ENCODE measurements around the gene EPN1. TPM values are rescaled to one million over a fixed set of nuclear protein-coding genes. Genes with fewer than 3 reads are reported as not detected.

EPN1 gene
- total and polyA plus RNA-seq, 2 of the 13 experiments (the other 11 are each of a cell fraction or from before 2014, with no cell fraction given), result 28.9 to 31.7 TPM

DNA sequence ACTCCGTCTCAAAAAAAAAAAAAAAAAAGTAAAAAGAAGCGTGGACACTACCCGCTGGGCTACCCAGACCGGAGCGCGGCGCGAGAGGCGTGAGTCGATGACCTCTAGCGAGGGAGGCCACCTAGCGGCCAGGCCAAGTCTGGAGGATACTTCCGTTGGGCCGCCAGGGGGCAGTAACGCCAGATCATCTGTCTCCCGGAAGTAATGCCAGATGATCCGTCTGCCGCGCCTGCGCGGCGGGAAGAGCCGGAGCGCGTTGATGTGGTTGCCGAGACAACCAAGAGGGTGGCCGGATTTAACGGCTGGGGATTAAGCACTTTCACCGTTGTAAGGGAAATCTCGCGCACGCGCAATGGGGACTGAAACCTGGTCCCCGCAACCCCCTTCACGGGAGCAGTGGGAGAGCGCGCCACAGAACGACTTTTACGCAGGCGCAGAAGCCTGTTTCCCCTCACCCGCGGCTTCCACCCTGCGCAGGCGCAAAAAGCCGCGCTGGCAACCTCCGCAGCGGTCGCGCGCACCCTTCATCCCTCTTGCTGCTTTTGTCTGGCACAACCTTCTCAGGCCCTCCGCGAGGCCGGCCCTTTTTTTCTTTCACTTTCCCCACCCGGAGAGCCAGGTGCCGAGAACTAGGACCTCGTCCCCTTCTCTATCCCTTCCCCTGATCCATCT is 21.2 kb upstream of the EPN1 start (continued):
- TF ChIP-seq, protein P1, sequence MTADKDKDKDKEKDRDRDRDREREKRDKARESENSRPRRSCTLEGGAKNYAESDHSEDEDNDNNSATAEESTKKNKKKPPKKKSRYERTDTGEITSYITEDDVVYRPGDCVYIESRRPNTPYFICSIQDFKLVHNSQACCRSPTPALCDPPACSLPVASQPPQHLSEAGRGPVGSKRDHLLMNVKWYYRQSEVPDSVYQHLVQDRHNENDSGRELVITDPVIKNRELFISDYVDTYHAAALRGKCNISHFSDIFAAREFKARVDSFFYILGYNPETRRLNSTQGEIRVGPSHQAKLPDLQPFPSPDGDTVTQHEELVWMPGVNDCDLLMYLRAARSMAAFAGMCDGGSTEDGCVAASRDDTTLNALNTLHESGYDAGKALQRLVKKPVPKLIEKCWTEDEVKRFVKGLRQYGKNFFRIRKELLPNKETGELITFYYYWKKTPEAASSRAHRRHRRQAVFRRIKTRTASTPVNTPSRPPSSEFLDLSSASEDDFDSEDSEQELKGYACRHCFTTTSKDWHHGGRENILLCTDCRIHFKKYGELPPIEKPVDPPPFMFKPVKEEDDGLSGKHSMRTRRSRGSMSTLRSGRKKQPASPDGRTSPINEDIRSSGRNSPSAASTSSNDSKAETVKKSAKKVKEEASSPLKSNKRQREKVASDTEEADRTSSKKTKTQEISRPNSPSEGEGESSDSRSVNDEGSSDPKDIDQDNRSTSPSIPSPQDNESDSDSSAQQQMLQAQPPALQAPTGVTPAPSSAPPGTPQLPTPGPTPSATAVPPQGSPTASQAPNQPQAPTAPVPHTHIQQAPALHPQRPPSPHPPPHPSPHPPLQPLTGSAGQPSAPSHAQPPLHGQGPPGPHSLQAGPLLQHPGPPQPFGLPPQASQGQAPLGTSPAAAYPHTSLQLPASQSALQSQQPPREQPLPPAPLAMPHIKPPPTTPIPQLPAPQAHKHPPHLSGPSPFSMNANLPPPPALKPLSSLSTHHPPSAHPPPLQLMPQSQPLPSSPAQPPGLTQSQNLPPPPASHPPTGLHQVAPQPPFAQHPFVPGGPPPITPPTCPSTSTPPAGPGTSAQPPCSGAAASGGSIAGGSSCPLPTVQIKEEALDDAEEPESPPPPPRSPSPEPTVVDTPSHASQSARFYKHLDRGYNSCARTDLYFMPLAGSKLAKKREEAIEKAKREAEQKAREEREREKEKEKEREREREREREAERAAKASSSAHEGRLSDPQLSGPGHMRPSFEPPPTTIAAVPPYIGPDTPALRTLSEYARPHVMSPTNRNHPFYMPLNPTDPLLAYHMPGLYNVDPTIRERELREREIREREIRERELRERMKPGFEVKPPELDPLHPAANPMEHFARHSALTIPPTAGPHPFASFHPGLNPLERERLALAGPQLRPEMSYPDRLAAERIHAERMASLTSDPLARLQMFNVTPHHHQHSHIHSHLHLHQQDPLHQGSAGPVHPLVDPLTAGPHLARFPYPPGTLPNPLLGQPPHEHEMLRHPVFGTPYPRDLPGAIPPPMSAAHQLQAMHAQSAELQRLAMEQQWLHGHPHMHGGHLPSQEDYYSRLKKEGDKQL (CRISPR knock-in tag; IDR thresholded peaks at IDR 0.05; ENCODE audit: low read depth), result no peak
- TF ChIP-seq ETV5 (CRISPR knock-in tag; IDR thresholded peaks at IDR 0.05; ENCODE audit: borderline replicate concordance) (peak; percentile 93), SMAD1 (CRISPR knock-in tag; IDR thresholded peaks at IDR 0.05; ENCODE audit: borderline replicate concordance, low read depth) (0 out of 2 replicates have a peak, but pooled peaks have one; percentile 50), MAF1 (CRISPR knock-in tag; IDR thresholded peaks at IDR 0.05; ENCODE audit: borderline replicate concordance) (0 out of 2 replicates have a peak, but pooled peaks have one; percentile 32), ETV6 (CRISPR knock-in tag; conservative IDR thresholded peaks at IDR 0.05) (0 out of 2 replicates have a peak, but pooled peaks have one; percentile 47), ZFP36L2 (CRISPR knock-in tag; IDR thresholded peaks at IDR 0.05) (0 out of 2 replicates have a peak, but pooled peaks have one; percentile 20), XRCC5 (optimal IDR thresholded peaks at IDR 0.05; ENCODE audit: low read length) (peak; percentile 95), ZNF230 (CRISPR knock-in tag; IDR thresholded peaks at IDR 0.05) (0 out of 2 replicates have a peak, but pooled peaks have one; percentile 65), ATF2 (CRISPR knock-in tag; IDR thresholded peaks at IDR 0.05) (peak; percentile 66; the same call in 1 of the 2 replicates), ZNF546 (CRISPR knock-in tag; conservative IDR thresholded peaks at IDR 0.05) (no peak), ARNT (IDR thresholded peaks at IDR 0.05) (no peak), SNAPC4 (CRISPR knock-in tag; IDR thresholded peaks at IDR 0.05) (no peak)
- TF ChIP-seq, protein P2, sequence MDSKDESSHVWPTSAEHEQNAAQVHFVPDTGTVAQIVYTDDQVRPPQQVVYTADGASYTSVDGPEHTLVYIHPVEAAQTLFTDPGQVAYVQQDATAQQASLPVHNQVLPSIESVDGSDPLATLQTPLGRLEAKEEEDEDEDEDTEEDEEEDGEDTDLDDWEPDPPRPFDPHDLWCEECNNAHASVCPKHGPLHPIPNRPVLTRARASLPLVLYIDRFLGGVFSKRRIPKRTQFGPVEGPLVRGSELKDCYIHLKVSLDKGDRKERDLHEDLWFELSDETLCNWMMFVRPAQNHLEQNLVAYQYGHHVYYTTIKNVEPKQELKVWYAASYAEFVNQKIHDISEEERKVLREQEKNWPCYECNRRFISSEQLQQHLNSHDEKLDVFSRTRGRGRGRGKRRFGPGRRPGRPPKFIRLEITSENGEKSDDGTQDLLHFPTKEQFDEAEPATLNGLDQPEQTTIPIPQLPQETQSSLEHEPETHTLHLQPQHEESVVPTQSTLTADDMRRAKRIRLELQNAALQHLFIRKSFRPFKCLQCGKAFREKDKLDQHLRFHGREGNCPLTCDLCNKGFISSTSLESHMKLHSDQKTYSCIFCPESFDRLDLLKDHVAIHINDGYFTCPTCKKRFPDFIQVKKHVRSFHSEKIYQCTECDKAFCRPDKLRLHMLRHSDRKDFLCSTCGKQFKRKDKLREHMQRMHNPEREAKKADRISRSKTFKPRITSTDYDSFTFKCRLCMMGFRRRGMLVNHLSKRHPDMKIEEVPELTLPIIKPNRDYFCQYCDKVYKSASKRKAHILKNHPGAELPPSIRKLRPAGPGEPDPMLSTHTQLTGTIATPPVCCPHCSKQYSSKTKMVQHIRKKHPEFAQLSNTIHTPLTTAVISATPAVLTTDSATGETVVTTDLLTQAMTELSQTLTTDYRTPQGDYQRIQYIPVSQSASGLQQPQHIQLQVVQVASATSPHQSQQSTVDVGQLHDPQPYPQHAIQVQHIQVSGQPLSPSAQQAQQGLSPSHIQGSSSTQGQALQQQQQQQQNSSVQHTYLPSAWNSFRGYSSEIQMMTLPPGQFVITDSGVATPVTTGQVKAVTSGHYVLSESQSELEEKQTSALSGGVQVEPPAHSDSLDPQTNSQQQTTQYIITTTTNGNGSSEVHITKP (CRISPR knock-in tag; IDR thresholded peaks at IDR 0.05; ENCODE audit: low read depth), result peak; percentile 65; the same call in 1 of the 2 replicates
